OCI-LY1 (cell line): Measurements from ENCODE around the gene SMAD7.

ENCODE experiments used
- H2AFZ ChIP-seq: fragments of 200-600 bp; sonication (generic), shearing (Covaris generic); 2 replicates; pipeline ENCODE4 v1.6.0; 2014; ENCODE audit warnings: antibody characterized with exemption, mild to moderate bottlenecking, low read length
- H3F3A ChIP-seq: fragments of 200-600 bp; sonication (generic), shearing (Covaris generic); 2 replicates; pipeline ENCODE4 v1.6.0; 2014; ENCODE audit warnings: mild to moderate bottlenecking, antibody characterized with exemption, low read length, moderate library complexity; ENCODE audit not compliant: insufficient read depth
- H3K27ac ChIP-seq: fragments of 200-600 bp; sonication (generic); 2 replicates; pipeline ENCODE4 v1.5.1; 2014; ENCODE audit warnings: low read length, mixed run types, mild to moderate bottlenecking, low read depth; ENCODE audit not compliant: poor library complexity, severe bottlenecking
- H3K27me3 ChIP-seq: fragments of 200-600 bp; sonication (generic); 2 replicates; pipeline ENCODE4 v1.6.0; 2014; ENCODE audit warnings: antibody characterized with exemption, mild to moderate bottlenecking, low read length, moderate library complexity; ENCODE audit not compliant: insufficient read depth
- H3K36me3 ChIP-seq: fragments of 200-600 bp; sonication (generic); 2 replicates; pipeline ENCODE4 v1.6.1; 2014; ENCODE audit warnings: mild to moderate bottlenecking, antibody characterized with exemption, low read length, moderate library complexity, mixed read lengths; ENCODE audit not compliant: insufficient read depth
- H3K4me1 ChIP-seq: fragments of 200-600 bp; sonication (generic); 2 replicates; pipeline ENCODE4 v1.5.1; 2014; ENCODE audit warnings: mild to moderate bottlenecking, low read length, moderate library complexity; ENCODE audit not compliant: insufficient read depth, severe bottlenecking
- H3K4me2 ChIP-seq: fragments of 200-600 bp; sonication (generic), shearing (Covaris generic); 2 replicates; pipeline ENCODE4 v1.6.1; 2014; ENCODE audit warnings: low read length
- H3K4me3 ChIP-seq: fragments of 200-600 bp; sonication (generic); 2 replicates; pipeline ENCODE4 v1.5.1; 2014; ENCODE audit warnings: low read length, low read depth, mild to moderate bottlenecking, mixed read lengths; ENCODE audit not compliant: poor library complexity, severe bottlenecking
- H3K79me2 ChIP-seq: fragments of 200-600 bp; shearing (Covaris generic); 2 replicates; pipeline ENCODE4 v1.6.1; 2016; ENCODE audit warnings: mixed run types, low read length, mixed read lengths; ENCODE audit not compliant: insufficient read depth
- H3K9ac ChIP-seq: fragments of 200-600 bp; sonication (generic), shearing (Covaris generic); 2 replicates; pipeline ENCODE4 v1.6.1; 2014; ENCODE audit warnings: mild to moderate bottlenecking, low read length, mixed read lengths
- H3K9me2 ChIP-seq: fragments of 200-600 bp; sonication (generic), shearing (Covaris generic); 2 replicates; pipeline ENCODE4 v1.6.1; 2014; ENCODE audit warnings: low read depth, mild to moderate bottlenecking, low read length, mixed read lengths
- H3K9me3 ChIP-seq: fragments of 200-600 bp; shearing (Covaris generic); 2 replicates; pipeline ENCODE4 v1.6.1; 2014; ENCODE audit warnings: low read length, mixed read lengths
- H4K20me1 ChIP-seq: fragments of 200-600 bp; sonication (generic), shearing (Covaris generic); 2 replicates; pipeline ENCODE4 v1.6.0; 2016; ENCODE audit warnings: mild to moderate bottlenecking, low read length; ENCODE audit not compliant: insufficient read depth
- EZH2 ChIP-seq: fragments of 200-600 bp; sonication (generic), shearing (Covaris generic); IDR thresholded peaks from 2 replicates; pipeline ENCODE4 v1.8.0; 2017; ENCODE audit warnings: borderline replicate concordance, mixed run types, mild to moderate bottlenecking, antibody characterized with exemption, low read length, moderate library complexity, mixed read lengths
- TF ChIP-seq, protein P1 (sequence below): fragments of 200-600 bp; sonication (generic), shearing (Covaris generic); IDR thresholded peaks from 2 replicates; pipeline ENCODE4 v1.5.1; 2017; ENCODE audit warnings: mild to moderate bottlenecking, antibody characterized with exemption, low read length, moderate library complexity, mixed read lengths

Gene SMAD7

DNA sequence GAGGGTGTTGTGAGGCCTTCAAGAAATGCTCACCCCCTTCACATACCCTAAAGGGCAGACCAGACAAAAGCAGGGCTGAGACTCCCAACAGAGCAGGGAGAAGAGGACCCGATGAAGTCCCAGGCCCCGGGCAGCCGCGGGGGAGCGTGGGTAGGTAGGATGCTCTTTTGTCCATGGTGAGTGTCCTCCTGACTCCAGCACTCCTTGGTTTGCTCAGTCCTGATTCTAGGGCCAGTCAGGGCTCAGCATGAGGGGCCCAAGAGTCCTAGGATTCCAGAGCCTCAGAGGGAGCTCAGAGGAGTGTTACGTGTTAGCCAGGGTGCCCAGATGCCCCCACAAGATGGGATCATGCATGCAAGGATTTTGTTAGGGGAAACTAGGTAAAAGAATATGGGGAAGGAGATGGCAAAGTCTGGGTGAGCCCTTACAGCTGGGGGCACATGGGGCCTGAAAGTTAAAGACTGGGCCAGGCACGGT, 64.8 kb downstream of the SMAD7 start:
- Histone ChIP-seq H3F3A (no peaks in the 10 kb centered on the region), H3K27ac (no peak overlapping the region), H2AFZ (no peak overlapping the region), H3K79me2 (no peaks in the 10 kb centered on the region), H3K9me2 (no peaks in the 10 kb centered on the region), H3K9ac (no peak overlapping the region), H3K9me3 (no peaks in the 10 kb centered on the region), H3K27me3 (peaks cover 2% of the 10 kb centered on the region; the same call in 1 of the 2 replicates), H4K20me1 (no peaks in the 10 kb centered on the region), H3K36me3 (no peaks in the 10 kb centered on the region), H3K4me1 (no peaks in the 10 kb centered on the region), H3K4me3 (no peak overlapping the region), H3K4me2 (no peak overlapping the region)
- TF ChIP-seq EZH2, result no peak
- TF ChIP-seq, protein P1, sequence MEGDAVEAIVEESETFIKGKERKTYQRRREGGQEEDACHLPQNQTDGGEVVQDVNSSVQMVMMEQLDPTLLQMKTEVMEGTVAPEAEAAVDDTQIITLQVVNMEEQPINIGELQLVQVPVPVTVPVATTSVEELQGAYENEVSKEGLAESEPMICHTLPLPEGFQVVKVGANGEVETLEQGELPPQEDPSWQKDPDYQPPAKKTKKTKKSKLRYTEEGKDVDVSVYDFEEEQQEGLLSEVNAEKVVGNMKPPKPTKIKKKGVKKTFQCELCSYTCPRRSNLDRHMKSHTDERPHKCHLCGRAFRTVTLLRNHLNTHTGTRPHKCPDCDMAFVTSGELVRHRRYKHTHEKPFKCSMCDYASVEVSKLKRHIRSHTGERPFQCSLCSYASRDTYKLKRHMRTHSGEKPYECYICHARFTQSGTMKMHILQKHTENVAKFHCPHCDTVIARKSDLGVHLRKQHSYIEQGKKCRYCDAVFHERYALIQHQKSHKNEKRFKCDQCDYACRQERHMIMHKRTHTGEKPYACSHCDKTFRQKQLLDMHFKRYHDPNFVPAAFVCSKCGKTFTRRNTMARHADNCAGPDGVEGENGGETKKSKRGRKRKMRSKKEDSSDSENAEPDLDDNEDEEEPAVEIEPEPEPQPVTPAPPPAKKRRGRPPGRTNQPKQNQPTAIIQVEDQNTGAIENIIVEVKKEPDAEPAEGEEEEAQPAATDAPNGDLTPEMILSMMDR, result no peak

GRCh38 chr18:48885266-48885923, 65.4 kb downstream of the SMAD7 start:
- H3K79me2 ChIP-seq, result no peaks in the 10 kb centered on the region
- H3K9me3 ChIP-seq, result no peaks in the 10 kb centered on the region
- no peak for TF ChIP-seq EZH2
- H3K4me2 ChIP-seq, result no peak overlapping the region
- H3K9ac ChIP-seq, result no peak overlapping the region
- H4K20me1 ChIP-seq, result no peaks in the 10 kb centered on the region
- H3K9me2 ChIP-seq, result no peaks in the 10 kb centered on the region
- H2AFZ ChIP-seq, result no peak overlapping the region
- no peak overlapping the region for H3K27ac ChIP-seq
- peaks cover 3% of the 10 kb centered on the region; the same call in 1 of the 2 replicates for H3K27me3 ChIP-seq
- H3F3A ChIP-seq, result no peaks in the 10 kb centered on the region
- no peaks in the 10 kb centered on the region for H3K36me3 ChIP-seq
- H3K4me1 ChIP-seq, result no peaks in the 10 kb centered on the region
- H3K4me3 ChIP-seq, result no peak overlapping the region

DNA sequence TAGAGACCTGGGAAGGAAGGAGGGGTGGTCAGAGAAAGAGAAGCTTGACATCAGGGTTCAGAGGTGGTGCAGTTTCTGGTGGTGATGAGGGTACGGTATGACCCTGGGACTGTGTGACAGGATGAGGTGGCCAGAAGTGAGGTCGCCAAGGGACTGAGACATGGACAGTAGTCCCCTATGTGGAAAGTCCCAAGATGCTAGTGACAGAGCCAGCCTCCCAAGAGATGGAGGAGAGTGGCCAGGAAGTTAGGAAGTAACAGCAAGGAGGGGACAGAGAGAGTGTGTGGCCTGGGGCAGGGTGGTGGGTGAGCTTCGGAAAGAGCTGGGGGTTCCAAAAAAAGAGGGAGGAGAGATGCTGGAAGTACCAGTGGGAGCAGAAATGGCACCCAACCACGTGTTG, 66.0 kb downstream of the SMAD7 start:
- no peaks in the 10 kb centered on the region for H3K36me3 ChIP-seq
- TF ChIP-seq, protein P1, result no peak
- TF ChIP-seq EZH2, result no peak
- no peaks in the 10 kb centered on the region for H3K9me3 ChIP-seq
- H4K20me1 ChIP-seq, result no peaks in the 10 kb centered on the region
- H3K4me3 ChIP-seq, result no peak overlapping the region
- H3K4me2 ChIP-seq, result no peak overlapping the region
- no peaks in the 10 kb centered on the region for H3K9me2 ChIP-seq
- no peaks in the 10 kb centered on the region for H3F3A ChIP-seq
- H3K79me2 ChIP-seq, result no peaks in the 10 kb centered on the region
- no peaks in the 10 kb centered on the region for H3K4me1 ChIP-seq
- H3K9ac ChIP-seq, result no peak overlapping the region
- peaks cover 3% of the 10 kb centered on the region; the same call in 1 of the 2 replicates for H3K27me3 ChIP-seq
- H3K27ac ChIP-seq, result no peak overlapping the region
- H2AFZ ChIP-seq, result no peak overlapping the region

DNA sequence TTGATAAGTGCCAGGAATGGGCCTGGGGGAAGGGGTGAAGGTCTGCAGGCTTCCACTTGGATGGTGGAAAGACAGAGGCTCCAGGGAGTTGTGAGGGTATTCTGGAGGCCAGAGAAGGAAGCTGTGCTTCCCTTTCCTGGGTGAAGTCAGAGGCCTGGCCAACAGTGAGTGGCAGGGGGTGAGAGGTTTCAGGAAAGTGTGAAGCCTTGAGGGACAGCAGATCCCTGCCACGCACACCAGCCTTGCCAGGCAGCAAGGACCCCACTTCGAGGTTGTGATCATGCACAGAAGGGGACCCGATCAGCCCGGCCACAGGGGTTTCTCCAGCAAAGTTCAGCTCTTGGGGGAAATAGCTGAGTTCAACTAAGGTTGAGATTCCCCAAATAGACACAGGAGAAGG, 66.5 kb downstream of the SMAD7 start:
- Histone ChIP-seq H3K4me1 (no peaks in the 10 kb centered on the region), H3K27ac (no peak overlapping the region), H3K36me3 (no peaks in the 10 kb centered on the region), H3K9ac (no peak overlapping the region), H3F3A (no peaks in the 10 kb centered on the region), H3K4me2 (no peak overlapping the region), H3K9me3 (no peaks in the 10 kb centered on the region), H3K27me3 (peaks cover 3% of the 10 kb centered on the region; the same call in 1 of the 2 replicates), H4K20me1 (no peaks in the 10 kb centered on the region), H3K79me2 (no peaks in the 10 kb centered on the region), H3K9me2 (no peaks in the 10 kb centered on the region), H2AFZ (no peak overlapping the region), H3K4me3 (no peak overlapping the region)
- TF ChIP-seq, protein P1, result no peak
- no peak for TF ChIP-seq EZH2
